OCI-LY3 (cell line): ENCODE measurements around the gene ZNRD2.

Experiments
- H2AFZ ChIP-seq: fragments of 200-600, 300-600 bp; shearing (Covaris generic); 2 replicates; pipeline ENCODE4 v1.6.0; 2014; ENCODE audit warnings: antibody characterized with exemption, low read depth, low read length
- H3K27ac ChIP-seq: fragments of 200-600, 300-600 bp; sonication (generic); 2 replicates; pipeline ENCODE4 v1.5.1; 2014; ENCODE audit warnings: mild to moderate bottlenecking, low read length, moderate library complexity, mixed read lengths
- H3K27me3 ChIP-seq: fragments of 200-600, 300-600 bp; sonication (generic); 2 replicates; pipeline ENCODE4 v1.6.1; 2014; ENCODE audit warnings: low read depth, low read length, mixed read lengths
- H3K36me3 ChIP-seq: fragments of 200-600, 300-600 bp; sonication (generic); replicated peaks from 2 replicates; pipeline ENCODE3; 2014; ENCODE audit warnings: low read depth, low read length, mixed read lengths
- H3K4me1 ChIP-seq: fragments of 300-600, 200-600 bp; sonication (generic); 2 replicates; pipeline ENCODE4 v1.6.1; 2014; ENCODE audit warnings: low read length, mixed read lengths
- H3K4me2 ChIP-seq: fragments of 200-600, 300-600 bp; sonication (generic); 2 replicates; pipeline ENCODE4 v1.6.1; 2014; ENCODE audit warnings: low read length, mixed read lengths
- H3K4me3 ChIP-seq: fragments of 300-600, 200-600 bp; sonication (generic); 2 replicates; pipeline ENCODE4 v1.5.1; 2014; ENCODE audit warnings: antibody characterized with exemption, mild to moderate bottlenecking, low read length, moderate library complexity
- H3K79me2 ChIP-seq: fragments of 300-600, 200-600 bp; shearing (Covaris generic); 2 replicates; pipeline ENCODE4 v1.6.1; 2014; ENCODE audit warnings: mild to moderate bottlenecking, low read length, mixed read lengths
- H3K9ac ChIP-seq: fragments of 300-600, 200-600 bp; shearing (Covaris generic); 2 replicates; pipeline ENCODE4 v1.6.0; 2014; ENCODE audit warnings: mild to moderate bottlenecking, low read length, moderate library complexity
- H3K9me3 ChIP-seq: fragments of 200-600, 300-600 bp; shearing (Covaris generic); 2 replicates; pipeline ENCODE4 v1.6.1; 2014; ENCODE audit warnings: low read length, mixed read lengths; ENCODE audit not compliant: insufficient read depth
- H4K20me1 ChIP-seq: fragments of 200-600, 300-600 bp; sonication (generic); 2 replicates; pipeline ENCODE4 v1.6.1; 2016; ENCODE audit warnings: low read length, mixed read lengths; ENCODE audit not compliant: insufficient read depth
- EZH2phosphoT487 ChIP-seq: fragments of 200-600 bp; shearing (Covaris generic); IDR thresholded peaks from 2 replicates; pipeline ENCODE4 v1.6.1; 2018; ENCODE audit warnings: antibody characterized with exemption, mixed run types, low read depth
- TF ChIP-seq, protein P1 (sequence below): fragments of 200-600, 300-600 bp; sonication (generic); IDR thresholded peaks from 2 replicates; pipeline ENCODE4 v1.5.1; 2014; ENCODE audit warnings: antibody characterized with exemption, low read length, low read depth

The ZNRD2 gene

DNA sequence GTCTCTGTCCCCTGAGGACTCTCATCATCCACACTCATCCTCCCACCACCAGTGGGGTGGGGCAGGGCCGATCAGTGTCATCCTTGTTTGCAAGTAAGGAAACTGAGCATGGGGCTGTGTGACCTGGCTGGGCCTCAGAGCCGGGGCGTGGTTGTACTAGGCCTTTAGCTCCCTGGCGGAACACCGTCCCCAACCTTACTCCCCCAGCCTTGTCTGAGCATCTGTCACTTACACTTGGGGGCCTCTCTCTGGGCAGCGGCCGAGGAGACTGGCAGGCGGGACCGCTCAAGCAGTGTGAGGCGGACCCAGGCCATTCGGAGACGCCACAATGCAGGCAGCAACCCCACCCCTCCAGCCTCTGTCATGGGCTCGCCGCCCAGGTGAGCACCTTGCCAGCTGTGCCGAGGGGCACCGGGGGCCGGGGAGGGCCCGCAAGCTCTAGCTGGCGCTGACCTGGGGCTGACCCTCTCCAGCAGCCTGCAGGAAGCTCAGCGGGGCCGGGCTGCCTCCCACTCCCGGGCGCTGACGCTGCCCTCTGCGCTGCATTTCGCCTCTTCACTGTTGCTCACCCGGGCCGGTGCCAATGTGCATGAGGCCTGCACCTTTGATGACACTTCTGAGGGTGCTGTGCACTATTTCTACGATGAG, 49.1 kb downstream of the ZNRD2 start:
- Histone ChIP-seq H4K20me1 (peaks cover 9% of the 10 kb centered on the region; the same call in 1 of the 2 replicates), H3K27ac (no peak overlapping the region), H3K4me2 (no peak overlapping the region)

DNA sequence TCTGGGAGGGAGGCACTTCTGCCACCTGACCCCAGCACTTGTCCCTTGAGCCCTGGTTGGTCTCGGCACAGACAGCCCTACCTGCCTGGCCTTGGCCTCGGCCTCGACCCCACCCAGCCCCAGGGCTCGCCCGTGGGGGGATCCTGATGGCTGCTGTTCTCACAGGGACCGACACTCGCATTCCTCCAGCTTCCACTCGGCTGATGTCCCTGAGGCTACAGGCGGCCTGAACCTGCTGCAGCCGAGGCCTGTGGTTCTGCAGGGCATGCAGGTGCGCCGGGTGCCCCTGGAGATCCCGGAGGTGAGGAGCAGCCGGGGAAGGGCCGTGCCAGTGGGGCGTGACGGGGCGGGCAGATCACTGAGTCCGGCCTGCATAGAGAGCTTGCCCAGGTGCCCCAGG, 50.4 kb downstream of the ZNRD2 start:
- Histone ChIP-seq H3K4me3 (no peak overlapping the region), H4K20me1 (peaks cover 9% of the 10 kb centered on the region; the same call in 1 of the 2 replicates), H3K27me3 (no peaks in the 10 kb centered on the region), H3K9me3 (no peaks in the 10 kb centered on the region), H3K4me1 (peaks cover 18% of the 10 kb centered on the region), H2AFZ (no peak overlapping the region), H3K9ac (no peak overlapping the region), H3K36me3 (peaks cover 58% of the 10 kb centered on the region), H3K4me2 (no peak overlapping the region), H3K27ac (no peak overlapping the region), H3K79me2 (peaks cover 32% of the 10 kb centered on the region)
- TF ChIP-seq, protein P1, sequence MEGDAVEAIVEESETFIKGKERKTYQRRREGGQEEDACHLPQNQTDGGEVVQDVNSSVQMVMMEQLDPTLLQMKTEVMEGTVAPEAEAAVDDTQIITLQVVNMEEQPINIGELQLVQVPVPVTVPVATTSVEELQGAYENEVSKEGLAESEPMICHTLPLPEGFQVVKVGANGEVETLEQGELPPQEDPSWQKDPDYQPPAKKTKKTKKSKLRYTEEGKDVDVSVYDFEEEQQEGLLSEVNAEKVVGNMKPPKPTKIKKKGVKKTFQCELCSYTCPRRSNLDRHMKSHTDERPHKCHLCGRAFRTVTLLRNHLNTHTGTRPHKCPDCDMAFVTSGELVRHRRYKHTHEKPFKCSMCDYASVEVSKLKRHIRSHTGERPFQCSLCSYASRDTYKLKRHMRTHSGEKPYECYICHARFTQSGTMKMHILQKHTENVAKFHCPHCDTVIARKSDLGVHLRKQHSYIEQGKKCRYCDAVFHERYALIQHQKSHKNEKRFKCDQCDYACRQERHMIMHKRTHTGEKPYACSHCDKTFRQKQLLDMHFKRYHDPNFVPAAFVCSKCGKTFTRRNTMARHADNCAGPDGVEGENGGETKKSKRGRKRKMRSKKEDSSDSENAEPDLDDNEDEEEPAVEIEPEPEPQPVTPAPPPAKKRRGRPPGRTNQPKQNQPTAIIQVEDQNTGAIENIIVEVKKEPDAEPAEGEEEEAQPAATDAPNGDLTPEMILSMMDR = no peak
- TF ChIP-seq EZH2phosphoT487 = no peak

More for the DNA sequence above, 49.1 kb downstream of the ZNRD2 start:
- Histone ChIP-seq H3K36me3 (peaks cover 52% of the 10 kb centered on the region), H3K27me3 (no peaks in the 10 kb centered on the region), H3K4me1 (peaks cover 18% of the 10 kb centered on the region), H3K4me3 (no peak overlapping the region), H3K79me2 (peaks cover 38% of the 10 kb centered on the region), H2AFZ (no peak overlapping the region), H3K9ac (no peak overlapping the region), H3K9me3 (no peaks in the 10 kb centered on the region)
- TF ChIP-seq EZH2phosphoT487 = no peak
- TF ChIP-seq, protein P1 = no peak

DNA sequence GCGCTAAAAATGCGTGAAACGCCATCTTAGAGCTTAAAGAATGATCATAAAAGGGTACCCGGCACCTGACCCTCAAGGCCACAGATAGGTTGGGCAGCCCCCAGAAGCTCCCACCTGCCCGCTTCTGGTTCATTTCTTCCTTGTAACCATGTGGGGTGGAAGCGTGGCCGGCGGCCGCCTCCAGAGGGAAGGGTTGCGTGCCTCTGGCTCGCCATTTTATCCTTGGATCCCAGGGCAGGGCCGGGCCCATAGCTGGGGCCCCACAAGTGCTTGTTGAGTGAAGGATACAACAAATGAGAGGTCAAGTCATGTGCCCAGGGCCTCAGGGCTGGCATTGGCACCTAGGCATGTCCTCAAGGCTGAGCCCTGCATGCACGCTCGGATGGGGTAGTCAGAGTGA, 51.2 kb downstream of the ZNRD2 start:
- Histone ChIP-seq H3K4me3 (no peak overlapping the region), H3K36me3 (peaks cover 66% of the 10 kb centered on the region), H2AFZ (no peak overlapping the region), H3K79me2 (peaks cover 24% of the 10 kb centered on the region), H3K4me2 (no peak overlapping the region), H3K9ac (no peak overlapping the region), H3K4me1 (peaks cover 16% of the 10 kb centered on the region), H3K27me3 (no peaks in the 10 kb centered on the region), H3K9me3 (no peaks in the 10 kb centered on the region), H3K27ac (no peak overlapping the region), H4K20me1 (peaks cover 6% of the 10 kb centered on the region; the same call in 1 of the 2 replicates)
- TF ChIP-seq, protein P1 = no peak
- no peak for TF ChIP-seq EZH2phosphoT487
